SK-N-SH (cell line): Measurements from ENCODE around the gene STX1B.

Experiments used
- CHD2 ChIP-seq: fragments of 150-350 bp; IDR thresholded peaks from 2 replicates; pipeline ENCODE4 v1.6.1; 2018; ENCODE audit warnings: low read length; ENCODE audit not compliant: partially characterized antibody
- CTCF ChIP-seq: fragments of 200-600 bp; sonication (generic); IDR thresholded peaks from 2 replicates; pipeline ENCODE4 v1.6.1; 2017; ENCODE audit warnings: antibody characterized with exemption, mild to moderate bottlenecking, moderate library complexity
- JUND ChIP-seq: IDR thresholded peaks from 2 replicates; pipeline ENCODE4 v1.4.0; 2012
- MAX ChIP-seq: IDR thresholded peaks from 2 replicates; pipeline ENCODE4 v1.4.0; 2012; ENCODE audit warnings: low read depth
- MXI1 ChIP-seq: IDR thresholded peaks from 2 replicates; pipeline ENCODE4 v1.6.1; 2012; ENCODE audit warnings: mild to moderate bottlenecking, low read depth, low read length, improper control_type of control experiment
- PBX3 ChIP-seq: IDR thresholded peaks from 2 replicates; pipeline ENCODE4; 2012
- POLR2AphosphoS5 ChIP-seq: IDR thresholded peaks from 2 replicates; pipeline ENCODE4 v1.6.1; 2012; ENCODE audit warnings: low read depth, low read length
- REST ChIP-seq: IDR thresholded peaks from 2 replicates; pipeline ENCODE4 v1.6.1; 2012; ENCODE audit warnings: mild to moderate bottlenecking, low read depth, low read length, moderate library complexity
- TAF1 ChIP-seq: IDR thresholded peaks from 2 replicates; pipeline ENCODE4 v1.6.1; 2012; ENCODE audit warnings: low read depth, mild to moderate bottlenecking, low read length, moderate library complexity, borderline replicate concordance
- USF2 ChIP-seq: fragments of 150-350 bp; IDR thresholded peaks from 2 replicates; pipeline ENCODE4 v1.6.1; 2017; ENCODE audit warnings: antibody characterized with exemption, low read length, low read depth, borderline replicate concordance

GRCh38 chr16:30980434-30980833 is 30.0 kb downstream of the STX1B start:
- TF ChIP-seq USF2 (no peak), CTCF (no peak), CHD2 (no peak), PBX3 (no peak), POLR2AphosphoS5 (no peak), JUND (no peak), REST (no peak), MXI1 (no peak), TAF1 (no peak), MAX (no peak)
